ENCODE measurements around the gene XRRA1. TPM values are rescaled to one million over a fixed set of nuclear protein-coding genes. Genes with fewer than 3 reads are reported as not detected.
A peak's percentile ranks its signal among the peaks of the same experiment; 100 is the strongest.

The XRRA1 gene
- total RNA-seq, 1 experiment from 2014 or later = 29.5 TPM

- CTCF ChIA-PET = interaction anchor here (0.5 to 1.4 kb wide), 8 partner anchors 31 to 320 kb away, joined by 3 to 12 read pairs (median 3); no protein-coding TSS in a partner anchor
- DNase-seq = peak; percentile 55 to 72
- Histone ChIP-seq H3K79me2 (ENCODE audit: low read depth) (no peaks in the 10 kb centered on the region), H3F3A (ENCODE audit: insufficient read depth, low read depth) (peaks cover 4% of the 10 kb centered on the region; the same call in 1 of the 2 replicates), H4K20me1 (ENCODE audit: insufficient read depth) (no peaks in the 10 kb centered on the region), H3K4me2 (no peak overlapping the region), H2AFZ (no peak overlapping the region), H3K27ac (no peak overlapping the region), H3K27me3 (ENCODE audit: insufficient read depth, low read depth) (no peaks in the 10 kb centered on the region), H3K9me2 (ENCODE audit: insufficient read depth) (no peaks in the 10 kb centered on the region), H3K4me3 (no peak overlapping the region), H3K36me3 (ENCODE audit: low read depth) (peaks cover 15% of the 10 kb centered on the region), H3K4me1 (replicated peaks; ENCODE audit: insufficient read depth) (no peaks in the 10 kb centered on the region), H3K9me3 (ENCODE audit: insufficient read depth, low read depth) (no peaks in the 10 kb centered on the region)
- intact Hi-C loops (cut with micrococcal nuclease; ENCODE audit: unreplicated experiment) = loop anchor here (1.0 to 5.0 kb wide), 3 partner anchors 93 to 319 kb away; no protein-coding TSS in a partner anchor
- no peak for TF ChIP-seq EZH2 (IDR thresholded peaks at IDR 0.05; ENCODE audit: low read depth)
- TF ChIP-seq, protein P1, sequence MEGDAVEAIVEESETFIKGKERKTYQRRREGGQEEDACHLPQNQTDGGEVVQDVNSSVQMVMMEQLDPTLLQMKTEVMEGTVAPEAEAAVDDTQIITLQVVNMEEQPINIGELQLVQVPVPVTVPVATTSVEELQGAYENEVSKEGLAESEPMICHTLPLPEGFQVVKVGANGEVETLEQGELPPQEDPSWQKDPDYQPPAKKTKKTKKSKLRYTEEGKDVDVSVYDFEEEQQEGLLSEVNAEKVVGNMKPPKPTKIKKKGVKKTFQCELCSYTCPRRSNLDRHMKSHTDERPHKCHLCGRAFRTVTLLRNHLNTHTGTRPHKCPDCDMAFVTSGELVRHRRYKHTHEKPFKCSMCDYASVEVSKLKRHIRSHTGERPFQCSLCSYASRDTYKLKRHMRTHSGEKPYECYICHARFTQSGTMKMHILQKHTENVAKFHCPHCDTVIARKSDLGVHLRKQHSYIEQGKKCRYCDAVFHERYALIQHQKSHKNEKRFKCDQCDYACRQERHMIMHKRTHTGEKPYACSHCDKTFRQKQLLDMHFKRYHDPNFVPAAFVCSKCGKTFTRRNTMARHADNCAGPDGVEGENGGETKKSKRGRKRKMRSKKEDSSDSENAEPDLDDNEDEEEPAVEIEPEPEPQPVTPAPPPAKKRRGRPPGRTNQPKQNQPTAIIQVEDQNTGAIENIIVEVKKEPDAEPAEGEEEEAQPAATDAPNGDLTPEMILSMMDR (conservative IDR thresholded peaks at IDR 0.05) = peak; percentile 97
- BruUV-seq (replicated peaks) = no TSS peak
- POLR2A ChIA-PET (ENCODE audit: unreplicated experiment) = no interaction called here
Measured at GRCh38 chr11:74929431-74930363, 19.2 kb downstream of the XRRA1 start.

DNA sequence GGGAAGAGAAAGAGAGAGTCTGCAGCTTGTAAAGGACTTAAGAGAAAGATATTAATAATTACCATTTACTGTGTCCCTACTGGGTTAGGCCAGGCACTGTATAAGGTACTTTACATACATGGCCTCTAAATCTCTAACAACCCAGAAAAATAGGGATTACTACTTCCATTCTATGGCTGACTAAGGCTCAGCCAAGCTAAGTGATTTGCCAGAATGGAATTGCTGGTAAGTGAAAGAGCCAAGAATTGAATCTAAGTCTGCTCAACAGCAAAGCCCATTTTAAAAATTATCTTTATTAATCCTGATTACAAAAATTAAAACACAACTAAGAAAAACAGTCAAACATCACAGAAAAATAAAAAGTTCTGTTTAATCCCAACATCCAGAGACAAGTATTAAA, 21.4 kb downstream of the XRRA1 start:
- Histone ChIP-seq H3K27me3 (ENCODE audit: insufficient read depth, low read depth) (no peaks in the 10 kb centered on the region), H3K9me2 (ENCODE audit: insufficient read depth) (no peaks in the 10 kb centered on the region), H3K4me1 (replicated peaks; ENCODE audit: insufficient read depth) (no peaks in the 10 kb centered on the region), H3K4me3 (no peak overlapping the region), H4K20me1 (ENCODE audit: insufficient read depth) (no peaks in the 10 kb centered on the region), H3K79me2 (ENCODE audit: low read depth) (no peaks in the 10 kb centered on the region), H3F3A (ENCODE audit: insufficient read depth, low read depth) (peaks cover 4% of the 10 kb centered on the region; the same call in 1 of the 2 replicates), H3K27ac (no peak overlapping the region), H3K36me3 (ENCODE audit: low read depth) (peaks cover 7% of the 10 kb centered on the region; the same call in 1 of the 2 replicates), H3K4me2 (no peak overlapping the region), H2AFZ (no peak overlapping the region), H3K9me3 (ENCODE audit: insufficient read depth, low read depth) (no peaks in the 10 kb centered on the region)
- no peak for DNase-seq
- BruUV-seq (replicated peaks) = no TSS peak
- ChIA-PET CTCF (no interaction called here), POLR2A (ENCODE audit: unreplicated experiment) (no interaction called here)
- no peak for TF ChIP-seq EZH2 (IDR thresholded peaks at IDR 0.05; ENCODE audit: low read depth)
- TF ChIP-seq, protein P1 (conservative IDR thresholded peaks at IDR 0.05) = no peak
- intact Hi-C loops (cut with micrococcal nuclease; ENCODE audit: unreplicated experiment) = loop anchor here (5.0 kb wide), 1 partner anchor 95 kb away; no protein-coding TSS in a partner anchor

DNA sequence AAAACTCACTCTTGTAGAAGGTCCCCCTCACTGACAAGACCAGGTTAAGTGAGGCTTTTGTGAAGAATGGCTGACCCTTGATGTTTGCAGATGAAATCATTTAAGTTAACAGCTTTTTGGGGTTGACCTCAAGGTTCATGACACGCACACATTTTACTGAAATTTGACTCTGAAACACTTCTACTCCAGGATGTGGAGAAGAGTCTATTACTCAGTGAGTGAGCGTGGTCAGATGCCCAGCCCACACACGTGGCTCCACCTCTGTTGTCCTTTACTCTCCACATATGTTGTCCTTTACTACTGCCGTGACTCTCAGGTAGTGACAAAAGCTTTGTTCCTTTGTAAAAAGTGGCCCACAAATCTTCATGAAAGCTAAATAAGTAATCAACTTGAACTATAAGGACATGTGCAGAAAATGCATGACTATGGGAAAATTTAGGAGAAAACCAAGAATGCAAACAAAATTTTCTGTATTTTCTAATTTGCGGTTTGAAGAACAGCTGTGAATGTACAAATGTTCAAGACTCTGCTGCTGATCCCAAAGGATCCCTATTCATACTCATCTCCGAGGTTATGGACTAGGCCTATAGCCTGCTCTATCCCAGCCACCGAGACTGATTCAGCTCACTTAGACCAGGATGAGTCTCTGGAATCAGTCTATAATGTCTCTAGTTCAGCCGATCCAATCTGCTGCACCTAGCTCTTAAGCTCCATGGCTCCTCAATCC, 22.4 kb downstream of the XRRA1 start:
- H3K27ac ChIP-seq = no peak overlapping the region
- ChIA-PET POLR2A (ENCODE audit: unreplicated experiment) (interaction anchor here (0.6 kb wide), 1 partner anchor 126 kb away, joined by 8 read pairs; no protein-coding TSS in a partner anchor), CTCF (interaction anchor here (0.6 kb wide), 1 partner anchor 49 kb away, joined by 3 read pairs; no protein-coding TSS in a partner anchor)
- H3K27me3 ChIP-seq (ENCODE audit: insufficient read depth, low read depth) = no peaks in the 10 kb centered on the region
- no peaks in the 10 kb centered on the region for H3K79me2 ChIP-seq (ENCODE audit: low read depth)
- no peaks in the 10 kb centered on the region for H3K4me1 ChIP-seq (replicated peaks; ENCODE audit: insufficient read depth)
- peaks cover 7% of the 10 kb centered on the region; the same call in 1 of the 2 replicates for H3K36me3 ChIP-seq (ENCODE audit: low read depth)
- H3K9me3 ChIP-seq (ENCODE audit: insufficient read depth, low read depth) = no peaks in the 10 kb centered on the region
- no peak overlapping the region for H2AFZ ChIP-seq
- no peak for TF ChIP-seq EZH2 (IDR thresholded peaks at IDR 0.05; ENCODE audit: low read depth)
- TF ChIP-seq, protein P1 (conservative IDR thresholded peaks at IDR 0.05) = no peak
- H3F3A ChIP-seq (ENCODE audit: insufficient read depth, low read depth) = peaks cover 4% of the 10 kb centered on the region; the same call in 1 of the 2 replicates
- H3K9me2 ChIP-seq (ENCODE audit: insufficient read depth) = no peaks in the 10 kb centered on the region
- no peak overlapping the region for H3K4me3 ChIP-seq
- no peak overlapping the region for H3K4me2 ChIP-seq
- intact Hi-C loops (cut with micrococcal nuclease; ENCODE audit: unreplicated experiment) = loop anchor here (5.0 kb wide), 1 partner anchor 96 kb away; no protein-coding TSS in a partner anchor
- no peaks in the 10 kb centered on the region for H4K20me1 ChIP-seq (ENCODE audit: insufficient read depth)
- DNase-seq = no peak
- BruUV-seq (replicated peaks) = no TSS peak

Data from PC-9 (cell line).